NCI-H128 (cell line): ENCODE measurements around the gene ABL1.

ENCODE experiments used
- DNase-seq: peaks from one replicate; lab custom pipeline; 2025; ENCODE audit not compliant: unreplicated experiment; lab: John Stamatoyannopoulos, UW

The ABL1 gene

DNA sequence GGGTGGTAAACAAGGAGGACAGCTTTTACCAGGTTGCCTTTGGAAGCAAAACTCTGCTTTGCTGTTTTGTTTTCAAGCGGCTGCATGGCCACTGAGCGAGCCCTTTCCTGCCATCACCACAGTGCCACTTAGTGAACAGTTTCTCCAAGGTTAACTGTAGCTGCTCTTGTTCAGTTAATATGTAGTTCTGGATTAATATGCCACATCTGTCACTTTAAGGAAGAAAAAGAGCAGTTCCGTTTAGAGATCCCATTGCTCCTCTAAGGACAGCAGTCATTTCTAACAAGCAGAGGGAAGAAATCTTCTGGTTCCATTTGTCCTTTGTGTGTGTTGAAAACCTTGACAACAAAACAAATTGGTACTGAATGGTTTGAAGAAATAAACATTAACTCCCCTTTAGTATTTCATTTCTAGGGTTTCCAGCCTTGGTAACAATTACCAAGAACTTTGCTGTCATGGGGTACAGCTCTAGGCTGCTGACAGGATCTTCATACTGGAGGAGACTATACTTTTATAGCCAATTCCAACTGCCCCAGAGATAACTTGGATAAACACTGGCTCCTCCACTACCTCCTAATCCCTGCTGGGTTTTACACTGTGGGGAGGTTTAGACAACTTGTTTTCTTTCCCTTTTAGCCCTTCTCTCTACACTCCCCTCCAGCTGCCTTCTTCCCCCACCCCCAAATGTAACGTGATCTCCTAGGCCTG is 10.3 kb upstream of the ABL1 start:
- no peak for DNase-seq

GRCh38 chr9:130825351-130825651 is 9.8 kb upstream of the ABL1 start:
- DNase-seq: no peak

GRCh38 chr9:130825809-130826208 is 9.2 kb upstream of the ABL1 start:
- DNase-seq: no peak

GRCh38 chr9:130829762-130830161 is 5.3 kb upstream of the ABL1 start:
- DNase-seq: no peak

GRCh38 chr9:130830231-130830760 is 4.8 kb upstream of the ABL1 start:
- DNase-seq: no peak

- no peak for DNase-seq
Measured at GRCh38 chr9:130831077-130831476, 4.0 kb upstream of the ABL1 start.

GRCh38 chr9:130833031-130833990 is 1.7 kb upstream of the ABL1 start:
- DNase-seq: no peak

DNA sequence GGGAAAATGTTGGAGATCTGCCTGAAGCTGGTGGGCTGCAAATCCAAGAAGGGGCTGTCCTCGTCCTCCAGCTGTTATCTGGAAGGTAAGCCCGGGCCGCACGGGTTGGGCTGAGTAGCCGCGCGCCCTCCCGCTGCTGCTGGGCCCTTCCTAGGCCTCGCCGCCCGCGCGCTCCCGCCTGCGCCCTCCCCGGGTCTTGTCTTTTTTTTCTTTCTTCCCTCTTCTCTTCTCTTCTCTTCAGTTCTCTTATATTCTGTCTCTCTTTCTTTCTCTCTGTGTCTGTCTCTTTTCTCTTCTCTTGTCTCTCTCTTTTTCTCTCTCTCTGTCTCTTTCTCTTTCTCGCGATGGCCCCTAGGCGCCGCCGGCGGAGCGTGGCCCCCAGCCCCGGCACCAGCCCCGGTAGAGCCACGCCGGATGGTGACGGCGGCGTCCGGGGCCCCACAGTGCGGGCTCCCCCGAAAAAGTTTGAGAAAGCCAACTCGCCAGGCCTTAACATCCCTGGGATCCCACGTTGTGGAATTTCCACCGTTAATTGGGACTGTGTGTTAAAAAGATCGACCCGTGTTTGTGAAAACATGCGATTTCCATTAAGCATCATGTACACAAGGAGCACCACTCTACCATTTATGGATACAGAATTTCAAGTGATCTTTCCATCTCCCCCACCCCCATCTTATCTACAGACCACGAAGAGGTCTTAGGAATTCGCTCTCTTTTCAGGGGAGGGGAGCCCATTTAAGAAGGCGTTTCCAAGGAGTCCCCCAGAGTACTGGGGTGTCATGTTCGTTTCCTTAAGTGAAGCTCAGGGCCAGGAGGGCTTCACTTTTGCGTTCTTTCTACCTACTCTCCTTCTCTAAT is 616 bp downstream of the ABL1 start:
- DNase-seq: no peak

- no peak for DNase-seq
Measured at GRCh38 chr9:130837002-130837511, 2.0 kb downstream of the ABL1 start.

- DNase-seq: no peak
Measured at GRCh38 chr9:130837643-130838042, 2.6 kb downstream of the ABL1 start.

DNA sequence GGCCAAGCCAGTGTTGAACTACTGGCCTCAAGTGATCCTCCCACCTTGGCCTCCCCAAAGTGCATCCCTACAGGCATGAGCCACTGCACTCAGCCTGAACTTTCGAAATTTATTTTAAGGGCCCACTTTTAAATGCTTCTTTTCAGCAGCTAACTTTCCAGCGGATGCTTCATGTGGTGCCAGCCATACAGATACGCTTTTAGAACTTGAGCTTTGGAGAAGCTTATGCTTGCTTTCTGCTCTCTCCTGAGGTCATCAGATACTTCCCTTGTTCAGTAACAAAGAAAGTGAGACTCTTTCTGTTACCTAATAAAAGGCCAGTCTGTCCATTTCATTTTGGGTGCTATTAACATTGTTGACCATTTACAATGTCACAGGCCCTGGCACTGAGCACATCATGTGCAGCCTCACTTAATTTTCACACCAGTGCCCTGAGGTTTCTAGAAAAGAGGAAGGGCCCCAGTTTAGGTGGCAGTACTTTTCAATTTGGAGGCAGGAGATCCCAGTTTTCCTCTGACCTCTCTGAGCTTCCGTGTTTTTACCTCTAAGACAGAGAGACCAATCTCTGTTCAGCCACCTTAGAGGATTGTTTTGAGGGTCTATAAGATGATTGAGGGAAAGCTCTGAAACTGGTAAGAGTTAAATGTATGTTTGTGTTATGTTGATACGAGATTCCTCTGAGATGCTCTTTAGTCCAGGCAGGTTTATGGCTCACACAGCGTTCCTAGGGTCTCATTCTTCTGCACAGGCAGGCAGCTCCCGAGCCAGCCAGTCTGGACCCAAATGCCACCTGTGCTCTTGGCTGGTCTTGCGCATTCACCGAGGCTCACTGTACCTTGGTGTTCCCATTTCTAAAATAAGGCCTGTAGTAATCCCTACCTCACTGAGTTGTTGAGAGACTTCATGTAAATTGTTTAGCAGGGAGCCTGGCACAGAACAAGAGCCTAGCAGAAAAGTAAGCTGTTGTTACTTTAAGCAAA is 4.4 kb downstream of the ABL1 start:
- no peak for DNase-seq

- no peak for DNase-seq
Measured at GRCh38 chr9:130842545-130842944, 7.5 kb downstream of the ABL1 start.

GRCh38 chr9:130843049-130843908 is 8.2 kb downstream of the ABL1 start:
- DNase-seq: no peak

DNA sequence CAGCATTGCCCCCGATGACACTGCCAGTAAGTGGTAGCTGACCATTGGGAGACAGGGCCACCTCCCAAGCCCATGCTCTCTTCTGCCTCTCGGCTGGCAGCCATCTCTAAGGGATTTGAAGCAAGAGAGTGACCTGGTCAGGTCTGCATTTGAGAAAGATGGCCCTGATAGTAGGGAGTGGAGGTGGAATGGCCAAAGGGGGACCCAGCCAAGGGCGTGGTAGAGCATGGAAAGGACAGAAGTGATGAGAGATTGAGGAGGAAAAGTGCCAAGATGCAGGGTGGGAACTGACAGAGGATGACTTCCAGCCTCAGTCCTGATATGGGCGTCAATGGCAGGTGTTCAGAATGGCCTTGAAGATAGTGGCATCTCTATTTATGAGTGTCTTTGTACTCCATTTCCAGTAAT is 9.0 kb downstream of the ABL1 start:
- DNase-seq: no peak

DNA sequence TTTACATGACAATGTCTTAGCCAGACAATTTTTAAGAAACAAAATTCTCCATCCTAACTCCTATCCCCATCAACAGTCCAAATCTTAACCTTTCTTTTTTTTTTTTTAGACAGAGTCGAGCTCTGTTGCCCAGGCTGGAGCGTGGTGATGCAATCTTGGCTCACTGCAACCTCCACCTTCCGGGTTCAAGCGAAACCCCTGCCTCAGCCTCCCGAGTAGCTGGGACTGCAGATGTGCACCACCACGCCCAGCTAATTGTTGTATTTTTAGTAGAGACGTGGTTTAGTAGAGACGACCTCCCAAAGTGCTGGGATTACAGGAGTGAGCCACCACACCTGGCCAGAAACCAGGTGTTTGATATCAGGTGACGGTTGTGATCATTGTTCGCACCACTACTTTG is 10.2 kb downstream of the ABL1 start:
- DNase-seq: no peak

DNA sequence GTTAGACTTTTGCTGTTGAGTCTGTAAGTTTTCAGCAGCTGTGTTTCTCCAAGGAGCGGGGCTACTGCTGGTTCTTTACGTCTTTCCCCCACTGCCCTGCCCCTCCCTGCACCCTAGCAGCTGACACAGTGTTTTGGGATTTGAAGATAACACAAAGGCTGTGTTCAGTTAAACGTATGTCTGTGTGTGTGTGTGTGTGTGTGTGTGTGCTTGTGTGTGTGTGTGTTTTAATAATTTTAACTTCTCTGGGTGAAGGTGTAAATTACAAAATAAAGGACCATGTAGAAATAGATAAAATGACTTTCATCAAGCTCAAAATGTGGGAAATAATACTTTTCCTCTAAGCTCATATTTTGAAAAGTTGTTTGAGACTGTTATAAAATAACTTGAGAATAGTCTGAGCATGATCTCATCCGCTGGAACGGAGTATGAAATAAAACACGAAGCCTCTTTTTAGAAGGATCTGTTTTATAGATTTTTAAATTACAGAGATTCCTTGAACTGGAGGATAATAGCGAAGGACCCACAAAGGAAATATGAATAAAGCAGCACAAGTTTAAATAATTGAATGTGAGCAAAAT is 10.9 kb downstream of the ABL1 start:
- no peak for DNase-seq

DNA sequence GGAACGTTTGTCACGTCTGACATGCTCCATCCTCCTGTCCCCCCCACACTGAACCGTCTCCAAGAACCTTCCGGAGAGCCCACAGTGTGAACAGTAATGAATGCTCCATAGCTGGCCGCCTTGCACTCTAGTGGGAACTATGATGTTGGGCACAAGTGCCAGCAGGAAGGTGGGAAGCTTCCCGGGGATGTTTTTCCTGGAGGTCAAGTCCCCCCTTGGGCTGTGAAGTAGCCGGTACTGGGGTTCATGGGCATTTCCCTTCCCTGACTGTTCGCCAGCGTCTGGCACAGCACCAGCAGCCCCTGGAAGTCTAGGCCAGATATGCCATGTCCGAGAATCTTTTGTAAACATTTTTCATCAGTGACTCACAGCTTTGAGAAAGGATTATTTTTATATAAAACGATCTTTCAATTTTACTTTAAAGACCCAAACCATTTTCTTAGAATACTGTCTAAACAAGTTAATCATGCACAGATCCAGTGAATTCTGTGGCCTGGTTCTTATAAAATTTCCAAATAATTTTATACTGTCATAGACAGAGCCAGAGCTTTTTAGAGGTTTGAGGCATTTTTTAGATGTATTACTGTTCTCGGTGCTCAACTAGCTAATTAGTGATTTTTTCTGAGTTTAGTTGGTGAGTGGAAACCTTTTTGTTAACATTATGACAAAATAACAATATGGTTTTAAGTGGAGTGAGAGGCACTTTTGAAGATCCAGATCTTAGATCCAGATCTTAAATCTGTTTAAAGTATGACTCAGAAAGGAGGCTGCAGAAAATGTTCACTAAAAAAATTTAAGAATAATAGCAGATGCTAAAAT is 11.6 kb downstream of the ABL1 start:
- DNase-seq: no peak
